Thymus (tissue), 11 donors: Measurements from ENCODE around the gene CDRT15L2. TPM values are rescaled to one million over a fixed set of nuclear protein-coding genes. Genes with fewer than 3 reads are reported as not detected.
"Not testable (repeated sequence)": the region's sequence is repeated elsewhere in the genome, so short reads cannot be mapped to it uniquely, and the experiment has no call there.

ENCODE experiments used
- DNase-seq, 9 donors: peaks; one replicate each; pipeline ENCODE4 v3.0.0-alpha.2; 2013; ENCODE audit warnings: low spot score in 9 of 9, low read depth in 6 of 9, missing footprints in 1 of 9
- H3K27ac ChIP-seq, 2 donors: one replicate each; pipeline ENCODE4 v1.5.1; 2013; ENCODE audit warnings: control low read depth in 1 of 2, low read depth in 1 of 2, low read length in 1 of 2, mild to moderate bottlenecking in 1 of 2, moderate library complexity in 1 of 2
- H3K27me3 ChIP-seq, 2 donors: one replicate each; pipeline ENCODE4 v1.5.1; 2013; ENCODE audit warnings: low read length in 1 of 2; ENCODE audit not compliant: control insufficient read depth in 2 of 2, insufficient read depth in 1 of 2
- H3K36me3 ChIP-seq, 2 donors: one replicate each; pipeline ENCODE4 v1.5.1; 2013; ENCODE audit warnings: low read length in 1 of 2, mild to moderate bottlenecking in 1 of 2, moderate library complexity in 1 of 2; ENCODE audit not compliant: control insufficient read depth in 2 of 2, insufficient read depth in 2 of 2
- H3K4me1 ChIP-seq, 2 donors: one replicate each; pipeline ENCODE4 v1.5.1; 2013; ENCODE audit warnings: low read length in 2 of 2; ENCODE audit not compliant: control insufficient read depth in 2 of 2, insufficient read depth in 2 of 2
- H3K4me3 ChIP-seq, 2 donors: one replicate each; pipeline ENCODE4 v1.5.1; 2013; ENCODE audit warnings: low read length in 2 of 2, control low read depth in 1 of 2, mild to moderate bottlenecking in 1 of 2
- H3K9me3 ChIP-seq, 2 donors: one replicate each; pipeline ENCODE4 v1.5.1; 2013; ENCODE audit warnings: low read length in 1 of 2, mild to moderate bottlenecking in 1 of 2; ENCODE audit not compliant: control insufficient read depth in 2 of 2, insufficient read depth in 1 of 2
- WGBS: extraction: QIAGEN DNeasy Blood & Tissue Kit; methylation state at CpG from one replicate; pipeline ENCODE4 v1.1.7; 2013; 5-methylcytosine and 5-hydroxymethylcytosine counted together
- polyA plus RNA-seq: library from polyadenylated mRNA; stranded (reverse); fragments of 200-250 nt; gene quantifications from one replicate; pipeline ENCODE4 v1.2.3, GENCODE V29; 2013
- total RNA-seq: library from RNA; stranded (reverse); fragments of 120-200 nt; gene quantifications from one replicate; pipeline ENCODE4 v1.2.4, GENCODE V29; 2013
- donor health status: healthy.

The CDRT15L2 gene
- total and polyA plus RNA-seq, 2 donors: not detected

GRCh38 chr17:20567421-20567820 is 12.1 kb upstream of the CDRT15L2 start:
- H3K4me1 ChIP-seq, H3K36me3 ChIP-seq, H3K27me3 ChIP-seq, DNase-seq, H3K9me3 ChIP-seq, H3K27ac ChIP-seq, H3K4me3 ChIP-seq: not testable (repeated sequence)
- WGBS: 72% methylated on average over 6 of the region's 6 CpGs

DNA sequence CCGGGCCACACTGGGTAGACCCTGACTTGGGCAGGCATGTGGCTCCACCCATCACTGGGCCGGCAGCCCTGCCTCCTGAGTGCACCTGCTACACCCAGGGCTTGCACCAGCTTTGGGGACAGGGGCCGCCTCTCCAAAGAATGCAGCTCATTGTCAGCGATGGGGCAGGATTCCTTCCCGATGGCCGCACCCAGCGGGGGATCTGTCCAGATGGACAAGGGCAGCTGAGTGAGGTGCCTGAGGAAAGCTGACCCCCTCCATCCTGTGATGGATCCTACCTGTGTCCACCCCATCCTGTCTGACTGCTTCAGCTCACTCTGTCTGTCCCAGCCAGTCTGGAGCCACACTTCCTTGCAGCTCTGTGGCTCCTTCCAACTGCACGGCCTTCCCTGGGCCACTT is 10.9 kb upstream of the CDRT15L2 start:
- H3K9me3 ChIP-seq: not testable (repeated sequence)

DNA sequence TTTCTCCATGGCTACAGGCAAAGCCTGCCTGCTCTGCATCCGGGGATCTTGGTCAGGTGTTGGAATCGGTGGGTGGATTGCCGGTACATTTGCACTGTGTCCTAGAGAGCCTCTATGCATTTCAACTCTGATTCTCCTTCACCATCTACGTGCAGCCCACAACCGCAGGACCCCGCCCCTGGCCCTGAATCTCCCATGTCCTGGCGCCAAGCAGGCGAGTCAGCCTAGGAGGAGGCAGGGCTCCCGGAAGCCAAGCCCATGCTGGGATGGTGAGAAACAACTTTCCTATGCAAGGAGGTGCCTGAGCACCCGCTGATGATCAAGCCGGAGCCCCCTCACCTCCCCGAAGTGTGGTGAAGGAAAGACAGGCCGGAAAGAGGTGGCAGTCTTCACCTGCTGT is 7.9 kb upstream of the CDRT15L2 start:
- H3K4me3 ChIP-seq, H3K9me3 ChIP-seq, H3K27me3 ChIP-seq, DNase-seq, H3K27ac ChIP-seq, H3K4me1 ChIP-seq, H3K36me3 ChIP-seq: not testable (repeated sequence)
- 97% methylated on average over 12 of the region's 13 CpGs for WGBS

More for the DNA sequence above, 10.9 kb upstream of the CDRT15L2 start:
- DNase-seq, H3K27me3 ChIP-seq, H3K4me3 ChIP-seq, H3K4me1 ChIP-seq, H3K36me3 ChIP-seq, H3K27ac ChIP-seq: not testable (repeated sequence)
- 96% methylated on average over 8 of the region's 8 CpGs for WGBS

- not testable (repeated sequence) for H3K27ac ChIP-seq, H3K27me3 ChIP-seq, H3K9me3 ChIP-seq, H3K36me3 ChIP-seq, H3K4me3 ChIP-seq, H3K4me1 ChIP-seq, DNase-seq
- 94% methylated on average over 7 of the region's 8 CpGs for WGBS
These were observed 6.3 kb upstream of the CDRT15L2 start for GRCh38 chr17:20573216-20573615.

- H3K9me3 ChIP-seq, H3K4me3 ChIP-seq, DNase-seq, H3K36me3 ChIP-seq, H3K4me1 ChIP-seq, H3K27me3 ChIP-seq, H3K27ac ChIP-seq: not testable (repeated sequence)
- WGBS: 84% methylated on average over 2 of the region's 2 CpGs
These were observed 4.5 kb upstream of the CDRT15L2 start for GRCh38 chr17:20575071-20575470.

DNA sequence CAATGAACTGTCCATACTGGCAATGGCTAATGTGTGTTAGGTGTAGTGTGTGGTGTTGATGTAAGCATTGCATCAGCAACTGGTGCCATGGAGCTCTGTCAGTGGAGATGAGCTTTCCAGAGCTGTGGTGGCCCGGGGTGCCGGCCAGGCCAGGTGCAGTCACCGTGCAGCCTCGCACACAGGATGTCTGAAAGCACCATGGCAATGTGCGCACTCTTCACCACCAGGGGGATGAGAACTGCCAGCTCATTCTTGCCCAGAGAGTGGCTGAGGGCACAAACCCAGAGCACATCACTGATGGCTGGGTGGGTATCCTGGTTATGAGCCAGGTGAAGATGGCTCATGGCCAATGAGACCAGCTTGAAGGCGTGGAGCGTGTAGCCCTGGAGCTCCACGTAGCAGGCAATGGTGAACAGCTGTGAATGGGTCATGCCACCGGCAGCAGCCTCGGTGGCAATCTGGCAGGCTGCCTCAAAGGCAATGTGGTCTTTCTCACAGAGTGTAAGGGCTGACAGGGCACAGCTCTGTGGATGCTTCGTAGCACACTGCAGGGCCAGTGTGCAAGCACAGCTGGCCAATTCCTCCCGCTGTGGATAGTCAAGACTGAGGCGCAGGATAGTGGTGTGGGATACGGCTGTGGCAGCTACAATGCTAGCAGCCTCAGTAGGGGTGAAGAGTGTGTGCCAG is 4.5 kb downstream of the CDRT15L2 start:
- H3K27ac ChIP-seq, H3K4me3 ChIP-seq, H3K9me3 ChIP-seq, H3K36me3 ChIP-seq, H3K4me1 ChIP-seq, DNase-seq, H3K27me3 ChIP-seq: not testable (repeated sequence)
- 96% methylated on average over 9 of the region's 14 CpGs for WGBS

DNA sequence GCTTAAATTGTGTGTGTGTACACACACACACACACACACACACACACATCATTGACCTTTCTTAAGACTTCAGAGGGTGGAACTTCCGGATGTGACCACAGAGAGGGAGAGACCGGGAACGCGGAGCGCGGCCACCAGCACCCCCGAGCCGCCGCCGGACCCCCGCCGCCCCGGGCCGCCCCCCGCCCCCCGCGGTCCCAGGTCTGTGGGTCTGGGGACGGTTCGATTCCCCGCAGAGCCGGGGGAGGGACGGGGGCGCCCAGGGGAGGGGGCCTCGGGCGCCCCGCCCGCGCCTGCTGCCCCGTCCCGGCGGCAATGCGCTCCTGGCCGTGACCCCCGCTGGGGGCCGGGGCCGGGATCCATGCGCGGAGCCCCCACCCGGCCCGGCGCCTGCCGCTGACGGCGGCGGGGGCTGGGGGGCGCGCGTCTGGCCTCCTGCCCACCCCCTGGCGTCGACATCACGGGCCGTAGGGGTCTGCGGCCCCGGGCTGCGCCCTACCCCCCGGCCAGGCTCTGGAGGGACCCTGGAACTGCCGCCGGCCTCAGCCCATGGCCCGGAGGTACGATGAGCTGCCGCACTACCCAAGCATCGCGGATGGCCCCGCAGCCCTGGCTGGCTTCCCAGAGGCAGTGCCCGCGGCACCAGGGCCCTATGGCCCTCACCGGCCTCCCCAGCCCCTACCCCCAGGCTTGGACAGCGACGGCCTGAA is 9.4 kb downstream of the CDRT15L2 start:
- DNase-seq, H3K9me3 ChIP-seq, H3K4me1 ChIP-seq, H3K36me3 ChIP-seq, H3K4me3 ChIP-seq, H3K27ac ChIP-seq: not testable (repeated sequence)
- peaks cover 0 to 22% of the 10 kb centered on the region in 2 donors for H3K27me3 ChIP-seq
- whole genome bisulfite sequencing: 19% methylated on average over 66 of the region's 69 CpGs

- not testable (repeated sequence) for H3K27ac ChIP-seq, H3K36me3 ChIP-seq, H3K4me1 ChIP-seq, DNase-seq, H3K9me3 ChIP-seq, H3K4me3 ChIP-seq
- peaks cover 0 to 22% of the 10 kb centered on the region in 2 donors for H3K27me3 ChIP-seq
- WGBS: 99% methylated on average over 17 of the region's 17 CpGs
These were observed 9.9 kb downstream of the CDRT15L2 start for GRCh38 chr17:20589454-20589810.

DNA sequence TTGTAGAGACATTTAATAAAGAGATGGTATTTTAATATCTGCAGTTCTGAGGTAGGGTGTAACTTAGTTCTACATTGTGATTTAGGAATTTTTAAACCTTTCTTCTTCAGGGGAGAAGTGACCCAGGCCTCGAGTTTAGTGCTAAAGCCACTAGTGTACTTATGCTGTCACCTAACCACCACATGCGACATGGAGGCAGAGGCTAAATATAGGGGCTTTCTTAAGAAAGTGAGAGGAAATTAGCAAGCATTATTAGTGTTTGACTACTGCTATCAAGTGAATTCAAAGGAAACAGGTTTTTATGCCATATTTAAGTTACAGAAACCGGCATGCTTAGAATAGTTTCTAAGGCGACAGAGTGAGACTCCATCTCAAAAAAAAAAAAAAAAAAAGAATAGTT is 11.5 kb downstream of the CDRT15L2 start:
- DNase-seq, H3K4me1 ChIP-seq, H3K36me3 ChIP-seq, H3K4me3 ChIP-seq, H3K9me3 ChIP-seq, H3K27ac ChIP-seq: not testable (repeated sequence)
- WGBS: 53% methylated on average over 2 of the region's 4 CpGs
- H3K27me3 ChIP-seq: peaks cover 0 to 22% of the 10 kb centered on the region in 2 donors
